Lower leg skin (tissue), 4 donors: ENCODE data around the gene XRCC2. TPM values are rescaled to one million over a fixed set of nuclear protein-coding genes. Genes with fewer than 3 reads are reported as not detected.
"Not testable (repeated sequence)": the region's sequence is repeated elsewhere in the genome, so short reads cannot be mapped to it uniquely, and the experiment has no call there.

Source experiments
- DNase-seq, 2 donors: peaks; one replicate each; pipeline ENCODE4 v3.0.0-alpha.2; 2019; ENCODE audit warnings: low spot score in 2 of 2
- H3K4me3 ChIP-seq: fragments of 200-600 bp; sonication (generic); 2 replicates; pipeline ENCODE4 v1.5.1; 2017; ENCODE audit warnings: mild to moderate bottlenecking, low read depth; ENCODE audit not compliant: poor library complexity, severe bottlenecking
- CTCF ChIP-seq, 3 donors: fragments of 450-650 bp; IDR thresholded peaks; one replicate each; pipeline ENCODE4 v1.5.1; 2016; ENCODE audit warnings: antibody characterized with exemption in 3 of 3, mild to moderate bottlenecking in 3 of 3, moderate library complexity in 2 of 3
- POLR2A ChIP-seq, 2 donors: fragments of 450-650 bp; IDR thresholded peaks; one replicate each; pipeline ENCODE4 v1.6.1; 2016 to 2017; ENCODE audit warnings: antibody characterized with exemption in 2 of 2, mild to moderate bottlenecking in 1 of 2, moderate library complexity in 1 of 2
- WGBS, 2 donors: methylation state at CpG; one replicate each; pipeline ENCODE4 v1.1.5; 2018; 5-methylcytosine and 5-hydroxymethylcytosine counted together
- intact Hi-C: fragments of 100-400 bp; cut with DNase I; formaldehyde crosslinking; loops from one replicate; pipeline ENCODE4 v1.15.0; 2023; ENCODE audit warnings: low total_unique reads
- total RNA-seq, 4 donors: library from RNA; depleted of rRNA; stranded (reverse); fragments of >200 nt; gene quantifications; one replicate each; pipeline ENCODE4 v1.1.0, GENCODE V29; 2016

XRCC2 gene
- total RNA-seq = 1 to 10 TPM in 1 of 4 donors, under 1 TPM in 3; 0.25 to 1.1 (median 0.81) TPM

GRCh38 chr7:152675759-152676636 lies at the start of gene XRCC2:
Gene XRCC2 (minus strand): TSS chr7:152676141. CDS start chr7:152676079, 62 bp downstream.
- no peak for TF ChIP-seq CTCF (IDR thresholded peaks at IDR 0.05)
- peak in 1 of 2 donors; percentile 16 for TF ChIP-seq POLR2A (IDR thresholded peaks at IDR 0.05)
- WGBS, 2 donors = 3 to 4% methylated on average over 43 to 45 of the region's 63 CpGs
- DNase-seq = peak; percentile 88 to 97
- intact Hi-C loops = no loop called here
- H3K4me3 ChIP-seq = peak within 1 kb of the TSS; percentile 37

- no peak overlapping the region for H3K4me3 ChIP-seq
- intact Hi-C loops = no loop called here
- TF ChIP-seq CTCF (IDR thresholded peaks at IDR 0.05) (no peak), POLR2A (IDR thresholded peaks at IDR 0.05) (no peak)
- no peak for DNase-seq
- 88 to 94% methylated on average over 2 of the region's 2 CpGs for WGBS, 2 donors
Measured at GRCh38 chr7:152723364-152723763, 47.4 kb upstream of the XRCC2 start.

DNA sequence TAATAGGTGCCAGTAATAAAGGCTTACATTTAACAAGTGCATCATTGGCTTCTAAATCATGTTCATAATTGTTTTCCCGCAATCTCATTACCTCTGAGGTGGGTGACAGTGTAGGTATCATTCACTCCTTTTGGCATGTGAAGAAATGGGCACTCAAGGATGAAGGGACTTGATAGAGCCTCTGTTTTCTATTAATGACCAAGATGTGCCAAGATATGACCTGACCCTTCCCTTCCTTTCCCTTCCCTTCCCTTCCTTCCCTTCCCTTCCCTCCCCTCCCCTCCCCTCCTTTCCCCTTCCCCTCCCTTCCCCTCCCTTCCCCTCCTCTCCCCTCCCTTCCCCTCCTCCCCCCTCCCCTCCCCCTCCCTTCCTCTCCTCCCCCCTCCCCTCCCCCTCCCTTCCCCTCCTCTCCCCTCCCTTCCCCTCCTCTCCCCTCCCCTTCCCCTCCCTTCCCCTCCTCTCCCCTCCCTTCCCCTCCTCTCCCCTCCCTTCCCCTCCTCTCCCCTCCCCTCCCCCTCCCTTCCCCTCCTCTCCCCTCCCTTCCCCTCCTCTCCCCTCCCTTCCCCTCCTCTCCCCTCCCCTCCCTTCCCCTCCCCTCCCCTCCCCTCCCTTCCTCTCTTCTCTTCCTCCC lies 36.6 kb upstream of the XRCC2 start:
- H3K4me3 ChIP-seq, intact Hi-C loops, DNase-seq: not testable (repeated sequence)
- WGBS, 2 donors = 95 to 97% methylated on average over 1 of the region's 1 CpG

DNA sequence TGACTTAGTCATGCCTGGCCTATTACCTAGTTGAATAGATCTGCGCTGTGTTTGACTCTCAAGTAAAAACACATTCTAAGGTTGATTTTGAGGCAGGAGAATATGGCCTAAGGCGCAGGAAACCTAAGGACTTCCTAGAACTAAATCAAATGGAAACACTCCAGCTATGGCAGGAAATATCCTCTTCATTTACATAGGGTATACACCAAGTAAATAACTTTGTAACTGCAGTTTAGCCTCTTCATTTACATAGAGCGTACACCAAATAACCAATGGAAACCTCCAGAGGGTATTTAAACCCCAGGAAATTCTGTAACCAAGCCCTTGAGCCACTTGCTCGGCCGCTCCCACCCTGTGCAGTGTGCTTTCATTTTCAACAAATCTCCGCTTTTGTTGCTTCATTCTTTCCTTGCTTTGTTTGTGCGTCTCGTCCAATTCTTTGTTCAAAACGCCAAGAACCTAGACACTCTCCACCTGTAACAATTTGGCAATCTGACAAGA lies 35.6 kb upstream of the XRCC2 start:
- H3K4me3 ChIP-seq = no peak overlapping the region
- TF ChIP-seq POLR2A (IDR thresholded peaks at IDR 0.05) = no peak
- TF ChIP-seq CTCF (IDR thresholded peaks at IDR 0.05) = no peak
- 82% methylated on average over 9 of the region's 9 CpGs for WGBS, 2 donors
- intact Hi-C loops = no loop called here
- no peak for DNase-seq

GRCh38 chr7:152710153-152710442 lies 34.2 kb upstream of the XRCC2 start:
- H3K4me3 ChIP-seq = no peak overlapping the region
- no peak for DNase-seq
- intact Hi-C loops = no loop called here
- no peak for TF ChIP-seq CTCF (IDR thresholded peaks at IDR 0.05)
- TF ChIP-seq POLR2A (IDR thresholded peaks at IDR 0.05) = no peak
- 62 to 69% methylated on average over 2 of the region's 2 CpGs for WGBS, 2 donors
